ENCODE data around the gene ZSCAN26.

- TF ChIP-seq, protein P1, sequence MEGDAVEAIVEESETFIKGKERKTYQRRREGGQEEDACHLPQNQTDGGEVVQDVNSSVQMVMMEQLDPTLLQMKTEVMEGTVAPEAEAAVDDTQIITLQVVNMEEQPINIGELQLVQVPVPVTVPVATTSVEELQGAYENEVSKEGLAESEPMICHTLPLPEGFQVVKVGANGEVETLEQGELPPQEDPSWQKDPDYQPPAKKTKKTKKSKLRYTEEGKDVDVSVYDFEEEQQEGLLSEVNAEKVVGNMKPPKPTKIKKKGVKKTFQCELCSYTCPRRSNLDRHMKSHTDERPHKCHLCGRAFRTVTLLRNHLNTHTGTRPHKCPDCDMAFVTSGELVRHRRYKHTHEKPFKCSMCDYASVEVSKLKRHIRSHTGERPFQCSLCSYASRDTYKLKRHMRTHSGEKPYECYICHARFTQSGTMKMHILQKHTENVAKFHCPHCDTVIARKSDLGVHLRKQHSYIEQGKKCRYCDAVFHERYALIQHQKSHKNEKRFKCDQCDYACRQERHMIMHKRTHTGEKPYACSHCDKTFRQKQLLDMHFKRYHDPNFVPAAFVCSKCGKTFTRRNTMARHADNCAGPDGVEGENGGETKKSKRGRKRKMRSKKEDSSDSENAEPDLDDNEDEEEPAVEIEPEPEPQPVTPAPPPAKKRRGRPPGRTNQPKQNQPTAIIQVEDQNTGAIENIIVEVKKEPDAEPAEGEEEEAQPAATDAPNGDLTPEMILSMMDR (conservative IDR thresholded peaks at IDR 0.05) = no peak
- TF ChIP-seq ZFX (IDR thresholded peaks at IDR 0.05) = no peak
Observed at GRCh38 chr6:28232785-28233184, 34.2 kb upstream of the ZSCAN26 start.
